GM12874 (cell line): Measurements from ENCODE around the gene KCTD2.

Experiments used
- TF ChIP-seq, protein P1 (sequence below): IDR thresholded peaks from 2 replicates; pipeline ENCODE4 v1.5.1; 2011; ENCODE audit warnings: low read depth, mild to moderate bottlenecking, control low read depth, low read length, moderate library complexity; ENCODE audit not compliant: insufficient read depth

The KCTD2 gene

DNA sequence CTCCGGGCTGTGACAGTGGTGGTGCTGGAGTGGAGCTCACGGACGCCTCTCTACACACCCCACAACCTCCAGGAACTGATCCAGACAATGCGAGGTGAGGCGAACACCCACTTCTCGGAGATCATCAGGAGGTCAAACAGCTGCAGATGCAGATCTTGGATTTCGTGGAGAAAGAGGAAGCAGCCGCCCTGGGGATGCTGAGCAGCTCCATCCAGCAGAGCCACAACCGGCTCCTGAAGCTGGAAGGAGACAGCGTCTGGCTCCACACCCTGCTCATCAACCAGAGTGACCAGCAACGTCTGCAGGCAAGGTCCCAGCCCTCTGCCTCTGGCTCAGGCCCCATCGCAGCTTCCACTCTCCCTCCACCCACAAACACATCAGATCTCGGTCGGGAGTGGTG is 27.5 kb downstream of the KCTD2 start:
- TF ChIP-seq, protein P1, sequence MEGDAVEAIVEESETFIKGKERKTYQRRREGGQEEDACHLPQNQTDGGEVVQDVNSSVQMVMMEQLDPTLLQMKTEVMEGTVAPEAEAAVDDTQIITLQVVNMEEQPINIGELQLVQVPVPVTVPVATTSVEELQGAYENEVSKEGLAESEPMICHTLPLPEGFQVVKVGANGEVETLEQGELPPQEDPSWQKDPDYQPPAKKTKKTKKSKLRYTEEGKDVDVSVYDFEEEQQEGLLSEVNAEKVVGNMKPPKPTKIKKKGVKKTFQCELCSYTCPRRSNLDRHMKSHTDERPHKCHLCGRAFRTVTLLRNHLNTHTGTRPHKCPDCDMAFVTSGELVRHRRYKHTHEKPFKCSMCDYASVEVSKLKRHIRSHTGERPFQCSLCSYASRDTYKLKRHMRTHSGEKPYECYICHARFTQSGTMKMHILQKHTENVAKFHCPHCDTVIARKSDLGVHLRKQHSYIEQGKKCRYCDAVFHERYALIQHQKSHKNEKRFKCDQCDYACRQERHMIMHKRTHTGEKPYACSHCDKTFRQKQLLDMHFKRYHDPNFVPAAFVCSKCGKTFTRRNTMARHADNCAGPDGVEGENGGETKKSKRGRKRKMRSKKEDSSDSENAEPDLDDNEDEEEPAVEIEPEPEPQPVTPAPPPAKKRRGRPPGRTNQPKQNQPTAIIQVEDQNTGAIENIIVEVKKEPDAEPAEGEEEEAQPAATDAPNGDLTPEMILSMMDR = no peak

DNA sequence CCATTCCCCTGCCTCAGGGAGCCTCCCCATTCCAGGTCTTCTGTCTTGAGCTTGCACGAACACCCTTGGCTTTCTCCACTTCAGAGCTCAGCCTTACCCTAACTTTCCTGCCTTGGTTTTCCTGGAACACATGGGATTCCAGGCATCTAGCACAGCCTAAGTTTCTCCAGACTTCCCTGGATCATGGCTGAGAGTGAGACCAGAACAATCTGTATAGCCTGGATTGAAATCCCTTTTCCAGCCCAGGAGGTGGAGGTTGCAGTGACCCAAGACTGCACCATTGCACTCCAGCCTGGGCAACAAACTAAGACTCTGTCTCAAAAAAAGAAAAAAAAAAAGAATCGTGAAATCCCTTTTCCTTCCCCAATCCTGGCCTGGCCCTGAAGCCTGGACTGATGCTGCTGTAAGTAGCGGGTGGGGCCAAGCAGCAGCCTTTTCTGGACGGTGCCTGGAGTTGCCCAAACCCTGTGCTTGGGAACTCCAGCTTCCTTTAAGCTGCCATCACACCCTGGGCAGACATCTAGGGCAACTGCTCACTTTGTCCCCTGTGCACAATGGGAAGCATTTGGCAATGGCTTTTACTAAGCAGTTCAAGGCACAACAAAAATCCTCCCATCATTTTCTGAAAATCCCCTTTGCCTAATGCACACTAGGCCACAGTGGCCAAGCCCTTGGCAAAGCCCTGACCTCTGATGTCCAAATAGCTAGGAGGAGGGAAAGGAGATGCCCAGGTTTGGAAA is 28.7 kb downstream of the KCTD2 start:
- TF ChIP-seq, protein P1 = no peak

DNA sequence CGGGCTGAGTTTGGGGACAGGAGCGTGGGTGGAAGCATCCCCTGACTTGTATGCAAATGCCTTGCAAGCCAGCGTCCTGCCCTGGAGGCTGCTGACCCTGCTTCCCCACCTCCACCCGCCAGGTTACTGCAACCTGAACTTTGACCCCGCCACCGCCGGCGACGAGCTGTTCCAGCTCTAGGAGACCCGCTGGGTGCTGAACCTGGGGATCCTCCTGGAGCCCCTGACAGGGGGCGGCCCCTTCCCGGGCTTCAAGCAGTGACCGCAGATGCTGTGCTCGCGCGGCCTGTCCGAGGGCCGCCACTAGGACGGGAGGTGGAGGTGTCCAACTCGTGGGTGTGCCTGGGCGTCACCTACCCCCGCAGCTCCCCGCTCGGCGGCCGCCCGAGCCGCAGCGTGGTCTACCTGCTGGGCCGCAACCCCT is 30.1 kb downstream of the KCTD2 start:
- TF ChIP-seq, protein P1 = no peak

DNA sequence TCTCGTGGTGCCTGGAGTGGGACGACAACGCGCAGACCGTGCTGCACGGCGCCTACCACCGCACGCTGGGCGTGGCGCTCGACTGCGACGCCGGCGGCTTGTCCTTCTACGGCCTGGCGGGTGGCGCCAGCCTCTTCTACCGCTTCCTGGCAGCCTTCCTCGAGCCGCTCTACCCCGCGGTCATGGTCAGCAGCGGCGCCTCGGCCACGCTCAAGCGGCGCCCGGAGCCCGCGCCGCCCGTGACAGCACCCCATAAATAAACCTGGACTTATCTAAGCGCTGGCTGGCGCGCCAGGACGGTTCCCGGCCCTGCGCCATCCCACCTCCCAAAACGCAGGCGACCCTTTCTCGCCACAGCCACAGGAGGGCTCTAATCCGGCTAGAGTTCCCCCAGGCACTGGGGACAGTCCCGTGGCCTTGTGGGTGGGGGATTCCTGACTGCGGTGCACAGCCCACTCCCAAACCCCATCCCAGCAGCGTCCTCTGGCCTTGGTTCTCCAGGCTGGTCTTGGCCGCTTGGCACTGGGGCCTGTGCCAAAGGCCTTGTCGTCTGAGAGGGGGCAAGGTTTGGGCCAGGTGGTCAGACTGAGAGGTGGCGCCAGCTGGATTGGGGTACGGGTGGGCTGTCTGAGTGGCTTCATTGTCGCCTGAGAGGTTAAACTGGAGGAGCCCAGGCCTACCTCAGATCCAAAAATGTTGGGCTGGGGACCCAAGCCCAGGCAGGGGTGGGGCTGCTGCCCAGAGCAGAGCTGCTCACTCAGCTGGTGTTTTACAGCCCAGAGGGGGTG is 30.7 kb downstream of the KCTD2 start:
- TF ChIP-seq, protein P1 = peak; percentile 38; the same call in 1 of the 2 replicates

DNA sequence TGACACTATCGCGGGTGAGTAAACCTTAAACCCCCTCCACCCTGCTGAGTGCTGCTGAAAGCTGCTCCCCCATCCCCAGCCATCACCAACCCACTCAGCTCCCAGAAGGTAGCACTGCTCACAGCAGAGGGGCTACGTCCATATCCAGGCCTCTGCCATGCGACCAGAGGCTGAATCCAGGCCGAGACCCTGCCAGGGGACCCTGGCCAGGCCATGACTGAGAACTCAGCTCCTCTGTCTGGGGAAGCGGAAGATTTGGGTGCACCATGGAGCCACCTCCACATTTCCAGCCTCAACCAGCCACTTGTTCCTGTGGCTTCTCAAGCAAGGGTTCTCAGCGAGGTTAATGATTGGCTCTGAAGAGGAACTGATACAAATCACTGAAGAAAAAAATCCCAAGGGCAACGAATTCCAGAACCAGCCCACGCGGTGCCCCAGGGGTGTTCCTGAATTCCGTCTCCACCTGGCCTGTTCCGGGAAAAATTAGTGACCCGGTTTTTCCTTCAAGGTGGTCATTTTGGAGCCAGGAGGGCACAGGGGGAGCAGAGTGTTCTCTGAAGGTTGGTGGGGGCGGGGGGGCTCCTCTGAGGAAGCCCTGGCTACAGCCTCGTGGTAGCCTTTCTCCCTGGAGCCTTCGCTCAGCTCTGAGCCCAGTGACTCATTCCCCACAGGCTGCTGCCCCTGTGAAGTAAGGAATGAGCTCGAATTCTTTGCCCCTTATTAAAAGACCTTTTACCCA is 31.4 kb downstream of the KCTD2 start:
- TF ChIP-seq, protein P1 = no peak

DNA sequence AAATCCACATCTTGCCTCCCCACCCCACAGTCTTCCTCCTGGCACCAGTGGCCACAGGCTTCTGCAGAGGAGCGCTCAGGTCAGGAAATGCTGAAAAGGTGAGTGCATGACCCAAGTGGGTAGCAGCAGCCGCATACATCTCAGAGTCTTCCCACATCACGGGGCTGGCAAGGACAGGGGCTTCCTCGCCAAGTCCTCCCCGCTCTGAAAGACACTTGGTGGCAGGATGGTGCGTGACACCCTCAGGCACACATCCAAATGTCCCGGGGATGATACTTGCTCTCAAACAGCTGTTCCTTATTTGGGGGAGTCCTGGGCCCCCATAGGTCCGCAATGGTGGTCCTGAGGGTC is 32.0 kb downstream of the KCTD2 start:
- TF ChIP-seq, protein P1 = peak; percentile 17; the same call in 1 of the 2 replicates
